DMS114 treated with DMSO at 0.1 percent for 48 hours (cell line): ENCODE data around the gene EPB41L2.
"Not testable (repeated sequence)": the region's sequence is repeated elsewhere in the genome, so short reads cannot be mapped to it uniquely, and the experiment has no call there.

Experiments
- DNase-seq: peaks from one replicate; lab custom pipeline; 2025; ENCODE audit not compliant: unreplicated experiment; lab: John Stamatoyannopoulos, UW

EPB41L2 gene

GRCh38 chr6:130920969-130921368, 142.1 kb downstream of the EPB41L2 start:
- DNase-seq: no peak

- DNase-seq: no peak
These were observed 144.9 kb downstream of the EPB41L2 start for GRCh38 chr6:130918171-130918570.

DNA sequence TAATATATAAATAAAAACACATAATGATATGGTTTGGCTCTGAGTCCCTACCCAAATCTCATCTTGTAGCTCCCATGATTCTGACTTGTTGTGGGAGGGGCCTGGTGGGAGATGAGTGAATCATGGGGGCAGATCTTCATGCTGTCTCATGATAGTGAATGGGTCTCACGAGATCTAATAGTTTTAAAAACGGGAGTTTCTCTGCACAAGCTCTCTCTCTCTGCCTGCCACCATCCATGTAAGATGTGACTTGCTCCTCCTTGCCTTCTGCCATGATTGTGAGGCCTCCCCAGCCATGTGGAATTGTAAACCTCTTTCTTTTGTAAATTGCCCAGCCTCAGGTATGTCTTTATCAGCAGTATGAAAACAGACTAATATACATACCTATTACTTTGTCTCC, 147.4 kb downstream of the EPB41L2 start:
- not testable (repeated sequence) for DNase-seq

GRCh38 chr6:130913120-130913519, 149.9 kb downstream of the EPB41L2 start:
- no peak for DNase-seq

GRCh38 chr6:130912434-130912833, 150.6 kb downstream of the EPB41L2 start:
- DNase-seq: no peak

DNA sequence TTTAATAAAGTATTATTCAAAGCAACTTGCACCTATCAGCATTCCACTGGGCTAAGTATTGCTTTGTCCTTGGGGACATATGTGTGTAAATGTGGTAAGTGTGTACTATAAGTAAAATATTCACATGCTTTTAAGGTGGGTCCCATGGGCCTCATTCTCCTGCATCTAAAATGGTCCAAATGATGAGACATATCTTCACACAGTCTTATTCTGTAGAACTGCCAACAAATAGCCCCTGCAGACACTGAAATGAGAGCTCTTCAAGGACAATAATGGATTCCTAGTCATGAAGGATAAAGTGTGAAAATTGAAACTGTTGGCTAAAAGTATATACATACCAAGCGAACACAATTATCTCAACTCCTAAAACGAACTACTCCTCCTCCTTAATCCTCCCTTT, 154.1 kb downstream of the EPB41L2 start:
- no peak for DNase-seq

GRCh38 chr6:130908188-130908587, 154.9 kb downstream of the EPB41L2 start:
- no peak for DNase-seq

GRCh38 chr6:130907687-130908086, 155.4 kb downstream of the EPB41L2 start:
- DNase-seq: no peak

DNA sequence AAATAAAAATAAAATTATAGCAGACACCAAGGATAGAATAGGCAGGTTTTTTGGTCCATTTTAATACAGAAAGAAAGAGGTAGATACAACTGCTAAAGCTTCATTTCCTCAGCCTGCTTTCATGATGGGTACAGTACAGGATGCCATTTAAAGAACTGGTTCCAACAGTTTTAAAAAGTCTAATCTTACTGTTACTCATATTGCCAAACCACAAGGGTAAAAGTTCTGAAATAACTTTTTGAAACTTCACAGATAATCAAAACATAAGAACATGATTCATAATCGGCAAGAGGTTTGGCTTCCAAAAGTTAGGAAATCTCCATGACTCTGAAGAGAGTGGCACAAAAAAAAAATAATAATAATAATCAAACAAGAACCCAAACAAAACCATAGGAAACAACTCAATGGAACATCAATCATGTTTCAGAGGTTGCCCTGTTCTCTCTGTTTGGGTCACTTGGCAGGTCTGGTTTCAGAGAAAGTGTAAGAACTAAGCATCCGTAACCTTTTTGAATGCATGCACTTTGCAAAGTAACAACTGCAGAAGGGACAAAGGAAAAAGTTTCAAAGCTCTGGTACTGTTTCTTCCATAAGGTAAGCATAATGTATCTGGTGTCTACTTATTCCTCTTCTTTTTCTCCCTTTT, 156.2 kb downstream of the EPB41L2 start:
- no peak for DNase-seq

- no peak for DNase-seq
These were observed 159.4 kb downstream of the EPB41L2 start for GRCh38 chr6:130903602-130904001.

DNA sequence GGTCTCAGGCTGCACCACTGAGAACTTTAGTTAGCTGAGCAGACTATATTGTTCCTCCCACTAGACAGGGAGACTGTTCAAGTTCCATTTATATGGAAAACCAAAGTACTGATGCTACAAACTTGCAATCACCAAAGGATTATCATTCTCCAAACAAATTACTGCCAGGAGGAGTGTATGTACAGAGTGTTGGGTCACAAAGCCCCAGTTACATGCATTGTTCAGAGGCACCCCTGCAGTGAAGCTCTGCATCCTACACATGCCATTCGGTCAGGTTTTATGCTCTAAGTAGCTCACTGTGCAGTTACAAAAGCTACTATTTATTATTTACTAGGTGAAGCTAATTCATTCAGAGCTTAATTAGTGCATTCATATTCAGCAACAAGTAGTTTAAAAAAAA, 160.0 kb downstream of the EPB41L2 start:
- DNase-seq: no peak

DNA sequence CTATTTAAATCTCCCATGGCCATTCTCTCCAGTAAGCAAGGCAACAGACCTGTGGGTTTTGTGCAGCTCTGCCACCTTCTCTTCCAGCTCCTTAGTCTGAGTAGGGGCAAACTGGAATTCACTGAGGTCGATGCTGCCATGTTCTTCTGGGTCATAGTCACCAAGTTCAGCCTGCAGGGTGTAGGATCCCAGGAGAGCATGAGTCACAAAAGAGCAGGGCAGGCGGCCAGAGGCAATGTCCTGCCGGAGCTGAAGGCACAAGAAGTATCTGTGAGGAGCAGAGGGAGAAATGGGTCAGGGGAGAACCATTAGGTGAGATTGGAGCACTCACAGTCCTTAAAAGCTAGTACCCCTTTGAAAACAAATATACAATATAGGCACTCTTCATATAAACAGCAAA, 162.1 kb downstream of the EPB41L2 start:
- no peak for DNase-seq

DNA sequence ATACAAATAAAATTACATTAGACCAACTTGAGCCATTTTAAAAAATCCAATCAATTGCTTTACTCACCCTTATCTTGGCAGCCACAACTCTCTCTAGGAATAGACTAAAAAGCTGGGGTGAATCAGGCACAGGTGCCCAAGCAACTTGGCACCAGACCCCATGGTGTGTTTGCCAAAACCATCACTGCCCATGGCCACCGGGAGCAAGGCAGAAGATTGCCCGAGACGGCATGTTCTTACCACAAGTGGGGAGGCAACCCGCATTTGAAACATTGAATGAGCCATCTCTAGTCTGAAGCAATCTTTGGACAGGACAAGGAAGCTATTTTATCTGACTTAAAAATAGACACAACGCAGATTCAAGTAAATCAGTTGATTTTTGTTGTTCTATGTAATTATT, 166.8 kb downstream of the EPB41L2 start:
- no peak for DNase-seq

DNA sequence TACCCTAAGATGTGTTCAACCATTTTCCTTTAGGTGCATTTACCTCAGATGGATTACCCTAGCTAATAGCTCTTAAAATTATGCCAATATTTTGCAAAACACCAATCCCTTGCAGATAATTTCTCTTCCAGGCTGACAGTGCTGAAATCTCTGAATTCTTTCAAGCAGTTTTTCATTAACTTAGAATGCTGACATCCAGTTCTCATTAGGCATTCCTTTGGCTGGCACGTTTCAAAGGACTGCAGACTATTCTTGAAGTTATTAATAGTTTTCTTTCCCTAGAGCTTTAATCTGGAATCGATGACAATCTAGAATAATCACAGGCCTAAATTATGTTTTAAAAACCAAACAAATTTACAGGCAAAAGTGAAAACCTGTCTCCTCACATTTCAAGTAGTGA, 167.5 kb downstream of the EPB41L2 start:
- DNase-seq: no peak

DNA sequence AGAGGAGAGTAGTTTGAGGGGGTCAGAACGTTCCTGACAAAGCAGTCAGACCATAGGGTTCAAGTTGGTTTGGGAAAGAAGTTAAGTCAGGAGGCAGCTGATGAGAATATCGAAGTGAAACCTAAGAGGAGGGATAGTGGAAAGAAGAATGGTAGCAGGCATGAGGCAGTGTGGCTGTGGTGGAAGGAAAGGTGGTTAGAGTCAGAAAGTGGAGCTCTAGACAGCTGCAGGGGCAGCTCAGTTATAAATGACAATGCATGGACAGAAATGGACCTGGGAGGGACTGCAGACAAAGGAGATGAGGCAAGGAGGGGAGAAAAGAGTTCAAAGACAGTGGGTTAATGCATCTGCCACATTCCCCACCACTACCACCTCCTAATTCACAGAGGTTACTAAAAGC, 169.3 kb downstream of the EPB41L2 start:
- no peak for DNase-seq

GRCh38 chr6:130893277-130893676, 169.8 kb downstream of the EPB41L2 start:
- no peak for DNase-seq

GRCh38 chr6:130890521-130890971, 172.5 kb downstream of the EPB41L2 start:
- no peak for DNase-seq

DNA sequence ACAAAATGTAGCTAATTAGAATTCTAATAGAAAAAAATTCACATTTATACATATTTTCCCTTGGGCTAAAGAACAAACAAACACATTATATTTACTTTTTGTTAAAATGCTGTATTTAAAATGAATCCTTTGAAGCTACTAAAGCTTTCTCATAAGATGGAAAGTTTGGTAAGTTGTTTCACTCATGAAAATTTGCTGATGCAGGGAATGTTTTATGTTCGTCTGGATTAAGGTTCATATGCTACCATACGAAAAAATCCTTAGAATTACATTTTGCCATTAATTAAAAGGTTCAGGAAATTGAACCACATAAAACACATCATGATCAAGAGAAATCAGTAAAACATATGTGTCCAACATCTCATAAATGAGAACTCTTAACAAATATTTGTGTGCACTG, 173.6 kb downstream of the EPB41L2 start:
- no peak for DNase-seq

GRCh38 chr6:130888246-130888645, 174.8 kb downstream of the EPB41L2 start:
- no peak for DNase-seq

GRCh38 chr6:130886966-130887365, 176.1 kb downstream of the EPB41L2 start:
- no peak for DNase-seq

DNA sequence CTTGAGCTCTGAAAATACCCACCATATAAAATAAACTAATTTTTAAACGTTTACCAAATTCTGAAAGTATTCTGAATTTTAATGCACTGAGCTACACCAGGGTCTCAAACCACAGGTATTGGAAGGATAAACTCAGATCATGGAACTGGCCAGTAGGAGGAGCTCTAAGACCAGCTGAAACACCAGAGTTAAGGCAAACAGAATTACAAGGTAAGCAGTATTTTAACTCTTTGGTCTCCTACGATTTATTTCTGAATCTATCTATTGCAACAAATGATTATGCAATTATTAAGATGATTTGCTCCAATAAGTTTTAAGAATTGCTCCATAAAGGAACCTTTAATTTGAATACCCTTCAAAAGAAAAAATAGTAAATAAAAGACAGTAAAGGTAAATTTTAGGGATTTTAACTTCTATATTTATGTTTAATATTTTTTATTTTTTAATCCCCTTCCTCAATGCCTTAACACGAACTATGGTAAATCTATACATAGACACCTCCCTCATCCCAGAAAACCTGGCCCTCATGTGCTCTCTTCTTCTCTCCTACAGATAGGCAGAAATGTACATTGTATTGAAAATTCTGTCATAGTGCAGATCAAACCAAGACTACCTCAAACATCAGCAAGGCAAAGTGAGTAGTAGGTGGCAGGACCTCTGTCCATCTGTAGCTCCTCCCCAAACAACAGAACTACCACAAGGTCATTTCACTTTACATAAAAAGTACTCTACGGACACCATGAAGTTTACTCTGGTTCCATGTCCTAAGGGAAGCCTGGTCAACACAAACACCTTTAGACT, 177.5 kb downstream of the EPB41L2 start:
- peak; percentile 55 for DNase-seq

- DNase-seq: no peak
These were observed 180.7 kb downstream of the EPB41L2 start for GRCh38 chr6:130882370-130882769.

DNA sequence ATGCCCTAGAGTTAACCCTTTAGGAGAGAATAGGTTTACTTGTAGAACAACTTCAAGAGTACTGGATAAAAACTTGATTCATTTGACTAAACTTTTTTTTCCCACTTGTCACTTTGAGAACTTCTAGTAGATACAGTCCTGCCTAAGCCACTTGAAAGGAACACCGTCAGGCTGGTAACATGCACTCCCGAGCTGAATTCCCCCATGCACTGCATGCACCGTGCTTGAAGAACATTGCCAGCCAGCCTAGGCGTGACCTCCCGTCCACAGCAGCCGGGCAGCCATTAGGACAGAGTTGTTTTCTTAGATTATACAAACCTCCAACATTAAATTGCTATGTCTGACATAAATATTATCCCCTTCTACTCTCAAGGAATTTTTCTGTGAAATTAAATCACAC, 183.2 kb downstream of the EPB41L2 start:
- no peak for DNase-seq
